GM21825 (cell line): ENCODE measurements around the gene CDK14.
"Not testable (repeated sequence)": the region's sequence is repeated elsewhere in the genome, so short reads cannot be mapped to it uniquely, and the experiment has no call there.

Experiments used
- ATAC-seq: cut with Tn5 transposase; IDR thresholded peaks from one replicate; pipeline ENCODE4 v1.9.1; 2021; ENCODE audit warnings: mild to moderate bottlenecking, moderate library complexity; ENCODE audit not compliant: unreplicated experiment

Gene CDK14

GRCh38 chr7:91169830-91170191, 573.7 kb downstream of the CDK14 start:
- no peak for ATAC-seq

DNA sequence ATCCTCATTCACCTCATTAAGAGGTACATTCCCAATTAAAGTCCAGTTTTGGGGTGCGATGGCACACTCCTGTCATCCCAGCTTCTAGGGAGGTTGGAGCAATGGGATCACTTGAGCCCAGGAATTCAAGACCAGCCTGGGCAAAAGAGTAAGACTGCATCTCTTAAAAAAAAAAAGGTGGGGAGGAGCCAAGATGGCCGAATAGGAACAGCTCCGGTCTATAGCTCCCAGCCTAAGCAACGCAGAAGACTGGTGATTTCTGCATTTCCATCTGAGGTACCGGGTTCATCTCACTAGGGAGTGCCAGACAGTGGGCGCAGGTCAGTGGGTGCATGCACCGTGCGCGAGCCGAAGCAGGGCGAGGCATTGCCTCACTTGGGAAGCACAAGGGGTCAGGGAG, 577.1 kb downstream of the CDK14 start:
- not testable (repeated sequence) for ATAC-seq

GRCh38 chr7:91180746-91181145, 584.6 kb downstream of the CDK14 start:
- ATAC-seq = no peak

DNA sequence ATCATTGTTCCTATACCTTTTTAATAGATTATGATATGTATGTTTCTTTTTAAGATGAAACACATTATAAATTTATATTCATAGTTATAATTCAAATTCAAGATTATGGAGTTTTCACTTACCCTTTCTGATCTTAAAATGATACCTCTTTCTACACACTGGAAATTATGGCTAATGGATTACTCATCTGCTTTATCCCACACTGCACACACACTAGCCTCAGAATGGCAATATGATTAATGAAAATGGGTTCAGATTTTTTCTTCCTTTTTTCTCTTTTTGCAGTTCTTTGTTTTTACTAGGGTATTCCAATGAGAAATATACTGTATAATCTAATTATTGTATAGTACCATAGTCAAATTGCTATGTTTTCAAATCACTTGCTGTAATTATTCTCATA, 585.8 kb downstream of the CDK14 start:
- ATAC-seq = no peak

- no peak for ATAC-seq
Measured at GRCh38 chr7:91182819-91183764, 587.0 kb downstream of the CDK14 start.

DNA sequence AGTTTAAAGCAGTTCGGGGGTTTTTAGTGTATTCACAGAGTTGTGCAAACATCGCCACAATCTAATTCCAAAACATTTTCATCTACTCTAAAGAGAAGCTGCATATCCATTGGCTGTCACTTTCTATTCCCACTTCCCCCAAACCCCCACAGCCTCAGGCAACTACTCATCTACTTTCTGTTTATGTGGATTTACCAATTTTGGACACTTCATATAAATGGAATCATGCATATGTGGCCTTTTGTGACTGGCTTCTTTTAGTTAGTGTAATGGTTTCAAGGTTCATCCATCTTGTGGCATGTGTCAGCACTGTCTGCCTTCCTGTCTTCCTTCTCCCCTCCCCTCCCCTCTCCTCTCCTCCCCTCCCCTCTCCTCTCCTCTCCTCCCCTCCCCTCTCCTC, 589.6 kb downstream of the CDK14 start:
- no peak for ATAC-seq

DNA sequence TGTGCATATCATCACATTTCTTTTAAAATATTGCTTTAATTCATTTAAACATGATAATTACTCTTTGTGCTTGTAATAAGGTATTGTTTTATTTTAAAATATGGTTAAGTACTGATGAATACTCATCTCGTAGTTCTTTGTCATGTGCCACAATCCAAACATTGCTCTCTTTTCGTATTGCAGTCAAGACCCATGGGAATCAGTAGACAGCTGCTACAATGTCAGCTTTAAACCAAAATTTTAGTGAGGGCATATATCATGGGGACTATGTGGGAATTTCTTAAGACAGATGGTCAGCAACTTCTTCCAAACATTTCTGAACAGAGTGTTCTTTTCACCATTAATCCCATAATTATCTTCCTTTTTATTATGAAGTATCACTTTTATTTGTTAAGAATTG, 590.9 kb downstream of the CDK14 start:
- ATAC-seq = no peak

DNA sequence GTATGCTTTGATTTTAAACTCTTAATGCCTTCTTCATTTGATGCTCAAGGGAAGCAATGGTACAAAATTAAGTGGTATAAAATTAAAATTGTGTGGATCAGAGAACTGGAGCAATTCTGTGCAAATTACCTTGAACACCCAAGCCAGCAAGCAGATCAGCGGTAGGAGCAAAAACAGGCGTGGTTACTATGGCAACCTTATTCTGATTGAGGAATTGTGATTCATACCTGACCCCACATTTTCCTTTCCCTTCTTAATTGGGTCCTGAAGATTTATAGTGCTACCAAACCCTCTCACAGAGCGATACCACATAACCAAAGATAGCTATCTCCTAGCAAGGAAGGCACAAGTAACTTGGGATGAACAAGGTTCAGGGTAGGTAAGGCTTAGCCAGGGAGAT, 595.6 kb downstream of the CDK14 start:
- ATAC-seq = no peak

- ATAC-seq = no peak
Measured at GRCh38 chr7:91193141-91193540, 597.0 kb downstream of the CDK14 start.

GRCh38 chr7:91194841-91195240, 598.7 kb downstream of the CDK14 start:
- no peak for ATAC-seq

GRCh38 chr7:91196058-91196457, 599.9 kb downstream of the CDK14 start:
- no peak for ATAC-seq

- ATAC-seq = no peak
Measured at GRCh38 chr7:91198371-91198770, 602.2 kb downstream of the CDK14 start.

GRCh38 chr7:91199601-91200000, 603.5 kb downstream of the CDK14 start:
- no peak for ATAC-seq

DNA sequence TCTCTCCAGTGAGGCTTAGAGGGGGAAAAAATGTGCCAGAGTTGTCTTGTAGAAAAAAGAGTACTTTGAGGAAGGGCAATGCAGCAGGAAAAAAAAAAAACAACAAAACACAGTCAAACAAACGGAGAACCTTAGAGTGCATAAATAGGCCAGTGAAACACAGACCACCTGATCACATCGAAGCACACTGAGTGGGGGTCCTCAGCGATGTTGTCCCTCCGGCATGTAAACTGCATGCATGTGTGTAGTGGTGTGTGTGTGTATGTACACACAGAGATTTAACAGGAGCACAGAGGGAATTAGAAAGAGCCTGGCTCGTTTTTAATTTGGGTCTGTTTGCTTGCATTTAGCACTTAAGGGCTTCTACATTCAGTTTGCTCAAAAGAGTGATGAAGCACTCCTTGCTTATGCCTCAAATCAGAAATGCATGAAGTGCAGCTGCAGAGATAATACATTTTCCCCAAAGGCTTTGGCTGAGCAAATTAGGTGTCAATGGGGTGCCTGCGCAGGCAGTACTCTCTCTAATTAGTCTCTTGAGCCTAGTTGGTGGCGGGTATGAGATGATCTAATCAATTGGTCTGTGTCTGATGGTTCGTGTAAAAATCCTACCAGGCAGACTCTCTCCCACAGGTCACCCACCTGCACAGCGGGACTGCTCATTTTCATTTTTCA, 605.5 kb downstream of the CDK14 start:
- no peak for ATAC-seq

- ATAC-seq = no peak
Measured at GRCh38 chr7:91206361-91206960, 610.3 kb downstream of the CDK14 start.

- no peak for ATAC-seq
Measured at GRCh38 chr7:91212582-91212981, 616.5 kb downstream of the CDK14 start.

GRCh38 chr7:91226411-91226810, 630.3 kb downstream of the CDK14 start:
- ATAC-seq = no peak

GRCh38 chr7:91228327-91228726, 632.2 kb downstream of the CDK14 start:
- ATAC-seq = no peak

DNA sequence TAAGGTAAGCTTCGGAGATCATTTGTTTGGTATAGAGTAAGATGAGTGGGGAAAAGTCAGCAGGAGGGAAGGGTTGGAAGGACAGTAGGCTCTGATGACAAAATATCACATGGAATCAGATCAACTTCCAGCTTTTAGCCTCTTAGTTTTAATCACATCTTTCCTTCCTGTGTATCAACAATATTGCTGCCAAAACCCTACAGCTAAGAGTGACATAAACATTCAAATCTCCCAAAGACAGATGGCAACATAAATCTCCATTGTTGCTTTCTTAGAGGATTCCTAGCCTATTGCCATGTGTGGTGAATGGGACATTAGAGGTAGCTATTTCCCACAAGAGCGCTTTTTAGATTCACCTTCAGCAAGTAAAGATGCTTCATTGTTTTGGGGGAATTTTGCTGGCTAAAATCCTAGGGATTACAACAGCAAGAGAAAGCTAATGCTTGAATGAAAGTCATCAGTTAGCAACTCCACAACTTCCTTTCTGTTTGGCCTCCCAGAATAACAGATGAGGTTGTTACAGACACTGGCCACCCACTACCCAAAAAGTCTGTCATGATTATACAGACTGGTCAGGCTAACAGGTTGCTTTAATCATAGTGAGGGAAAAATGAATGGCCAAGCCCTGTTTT, 632.9 kb downstream of the CDK14 start:
- ATAC-seq = no peak

DNA sequence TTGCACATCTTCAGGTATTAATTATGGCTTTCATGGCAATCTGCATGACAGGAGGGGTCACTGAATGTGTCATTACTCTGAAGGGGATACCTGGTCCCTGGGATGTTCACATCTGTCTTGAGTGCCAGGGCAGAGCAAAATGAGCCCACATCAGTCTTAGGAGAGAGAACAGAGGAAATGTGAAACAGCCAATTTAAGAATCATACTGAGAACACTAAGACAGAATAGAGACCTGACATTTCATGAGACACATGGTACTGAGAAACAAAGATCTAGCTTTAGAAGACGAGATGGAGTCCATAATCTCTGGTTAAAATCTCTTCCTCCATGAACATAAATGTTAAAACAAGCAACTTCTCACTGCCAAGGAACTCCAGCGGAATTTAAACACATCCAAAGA, 634.0 kb downstream of the CDK14 start:
- no peak for ATAC-seq

DNA sequence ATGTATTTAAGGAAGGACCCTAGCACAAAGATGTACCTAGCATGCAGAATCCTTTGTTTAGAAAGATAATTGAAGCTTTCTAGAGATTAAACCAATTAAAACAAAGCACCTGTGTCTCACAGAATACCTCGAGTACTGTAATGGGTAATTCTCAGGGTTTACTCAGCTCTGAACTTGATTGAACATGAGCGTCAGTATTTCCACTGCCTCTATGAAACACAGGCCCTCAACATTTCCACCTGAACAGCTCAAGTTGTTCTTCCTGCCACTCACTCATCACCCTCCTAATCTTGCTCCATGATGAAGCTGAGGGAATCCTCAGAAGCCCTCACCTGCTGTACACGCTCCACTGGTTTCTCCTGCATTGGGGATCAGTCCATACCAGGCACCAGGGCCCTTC, 634.4 kb downstream of the CDK14 start:
- no peak for ATAC-seq
